HG03432 (cell line): ENCODE data around the gene NR2C2.
A peak's percentile ranks its signal among the peaks of the same experiment; 100 is the strongest.

Experiments used
- ATAC-seq: cut with Tn5 transposase; IDR thresholded peaks from one replicate; pipeline ENCODE4 v1.9.1; 2021; ENCODE audit warnings: mild to moderate bottlenecking, moderate library complexity; ENCODE audit not compliant: unreplicated experiment

Gene NR2C2

GRCh38 chr3:15056676-15057404, 109.5 kb downstream of the NR2C2 start:
- no peak for ATAC-seq

GRCh38 chr3:15060029-15060428, 112.6 kb downstream of the NR2C2 start:
- ATAC-seq = no peak

DNA sequence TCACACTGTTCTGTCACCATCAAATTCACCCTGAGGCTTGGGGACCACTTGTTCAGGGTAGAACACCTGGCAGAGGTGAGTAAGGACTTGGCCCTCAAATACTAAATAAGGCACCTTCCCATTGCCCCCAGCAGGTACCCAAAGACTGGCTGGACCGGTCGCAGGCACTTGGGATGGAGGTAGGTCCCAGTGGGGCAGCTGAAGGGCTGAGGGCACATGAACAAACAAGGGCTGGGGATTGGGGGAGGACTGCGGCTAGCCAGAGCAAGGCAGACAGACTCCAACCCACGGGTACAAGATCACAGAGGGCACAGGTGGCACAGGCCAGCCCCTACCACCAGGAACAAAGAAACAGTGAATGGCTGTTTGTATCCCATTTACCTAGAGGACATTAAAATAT, 115.9 kb downstream of the NR2C2 start:
- no peak for ATAC-seq

- no peak for ATAC-seq
These were observed 116.4 kb downstream of the NR2C2 start for GRCh38 chr3:15063656-15064286.

DNA sequence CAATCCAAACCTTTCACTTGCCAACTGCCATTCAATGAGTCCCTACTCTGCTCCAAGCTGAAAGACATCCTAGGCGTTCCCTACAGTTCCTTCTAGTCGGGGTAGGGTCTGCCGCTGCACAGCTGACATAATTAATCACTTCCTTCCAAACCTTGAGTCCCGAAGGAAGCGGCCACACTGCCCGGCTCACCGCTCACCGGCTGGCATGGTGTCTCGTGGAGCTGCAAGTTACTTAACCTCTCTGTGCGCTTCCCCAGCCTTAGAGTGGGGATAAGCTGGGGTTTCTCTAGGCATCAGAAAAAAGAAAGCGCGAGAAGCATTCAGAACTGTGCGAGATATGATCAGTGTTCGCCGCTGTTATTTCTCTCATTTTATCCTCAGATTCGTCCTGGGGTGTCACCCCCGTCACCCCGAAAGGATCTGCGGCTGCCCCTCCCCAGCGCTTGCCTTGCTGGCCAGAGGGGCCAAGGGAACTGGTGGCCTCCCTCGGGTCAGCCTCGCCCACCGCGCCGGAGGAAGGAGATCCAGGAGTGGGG, 117.0 kb downstream of the NR2C2 start:
- ATAC-seq = peak; percentile 18

- ATAC-seq = peak; percentile 98
These were observed 117.6 kb downstream of the NR2C2 start, which contains the start of gene MRPS25 for GRCh38 chr3:15064835-15065549. MRPS25 (minus strand) TSS chr3:15065315; CDS start chr3:15065194, 121 bp downstream.

GRCh38 chr3:15065550-15066007, 118.2 kb downstream of the NR2C2 start:
- no peak for ATAC-seq

GRCh38 chr3:15066467-15066866, 119.1 kb downstream of the NR2C2 start:
- ATAC-seq = no peak

GRCh38 chr3:15069441-15069840, 122.1 kb downstream of the NR2C2 start:
- ATAC-seq = no peak

DNA sequence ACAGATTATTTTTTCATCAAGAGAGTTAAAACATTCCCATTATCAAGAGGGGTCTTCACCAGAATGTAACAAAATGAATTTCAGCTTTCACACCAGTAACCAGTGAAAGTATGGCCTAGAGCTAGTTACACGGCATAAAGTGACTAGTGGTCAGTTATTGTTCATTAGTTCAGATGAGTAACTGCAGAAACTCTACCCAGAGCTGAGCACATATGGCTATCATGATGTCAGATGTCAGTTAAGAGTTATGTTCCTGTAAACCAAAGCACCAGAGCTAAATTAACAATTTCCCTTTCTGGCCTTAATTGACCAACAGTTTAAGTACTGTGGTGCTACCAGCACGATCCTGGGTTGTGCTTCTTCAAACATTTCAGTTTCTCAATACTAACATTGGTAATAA, 124.3 kb downstream of the NR2C2 start:
- no peak for ATAC-seq

DNA sequence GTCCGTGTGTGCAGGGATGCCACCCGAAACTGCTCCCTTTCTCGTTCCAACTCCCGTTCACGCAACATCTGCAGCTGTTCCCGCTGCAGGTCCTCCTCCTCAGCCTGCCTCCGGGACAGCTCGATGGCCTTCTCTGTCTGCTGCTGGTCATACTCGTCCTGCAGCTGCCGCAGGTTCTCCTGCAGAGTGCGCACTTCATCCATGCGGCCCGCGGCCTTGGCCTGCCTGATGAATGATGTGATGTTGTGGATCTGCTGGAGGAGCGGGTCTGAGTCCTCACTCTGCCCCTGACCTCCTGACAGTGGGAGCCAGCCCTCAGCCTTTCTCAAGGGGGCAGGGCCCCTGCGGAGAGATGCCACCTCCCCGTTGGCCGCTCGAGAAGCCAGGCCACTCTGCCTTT, 127.1 kb downstream of the NR2C2 start:
- no peak for ATAC-seq

- ATAC-seq = no peak
These were observed 131.7 kb downstream of the NR2C2 start for GRCh38 chr3:15079091-15079490.

- ATAC-seq = no peak
These were observed 134.7 kb downstream of the NR2C2 start for GRCh38 chr3:15081960-15082664.

DNA sequence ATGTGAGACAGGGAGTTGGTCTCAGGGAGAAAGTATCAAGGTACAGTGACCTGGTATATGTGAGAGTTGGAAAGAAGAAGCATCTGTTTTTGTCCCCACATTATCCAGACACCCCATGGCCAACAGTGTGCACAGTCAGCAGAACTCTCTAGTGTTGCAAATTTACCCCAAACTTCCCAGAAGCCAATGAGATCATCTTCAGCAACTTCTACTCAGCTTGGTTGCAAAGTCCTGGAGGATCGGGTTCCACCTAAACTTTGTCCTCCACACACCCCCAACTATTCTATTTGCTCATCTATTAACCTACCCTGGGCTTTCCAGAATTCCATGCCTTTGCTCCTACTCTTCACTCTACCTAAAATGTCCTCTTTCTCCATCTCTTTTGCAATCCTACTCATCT, 135.9 kb downstream of the NR2C2 start:
- no peak for ATAC-seq

DNA sequence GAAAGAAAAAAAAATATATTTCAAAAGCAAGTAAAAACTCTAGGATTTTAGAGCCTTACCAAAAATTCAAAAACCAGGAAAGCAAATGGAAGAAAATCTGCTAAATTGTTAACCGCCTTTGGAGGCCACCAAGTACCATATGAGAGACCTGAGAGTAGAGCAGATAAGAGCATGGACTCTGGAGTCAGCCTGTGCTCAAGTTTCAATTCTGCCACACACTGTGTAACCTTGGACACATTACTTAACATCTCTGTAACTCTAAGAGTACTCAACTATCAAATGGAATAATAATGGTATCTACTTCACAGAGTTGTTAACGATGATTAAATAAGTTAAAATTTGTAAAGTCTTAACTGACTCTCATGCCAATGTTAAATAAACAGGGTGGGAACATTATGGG, 138.9 kb downstream of the NR2C2 start:
- no peak for ATAC-seq

DNA sequence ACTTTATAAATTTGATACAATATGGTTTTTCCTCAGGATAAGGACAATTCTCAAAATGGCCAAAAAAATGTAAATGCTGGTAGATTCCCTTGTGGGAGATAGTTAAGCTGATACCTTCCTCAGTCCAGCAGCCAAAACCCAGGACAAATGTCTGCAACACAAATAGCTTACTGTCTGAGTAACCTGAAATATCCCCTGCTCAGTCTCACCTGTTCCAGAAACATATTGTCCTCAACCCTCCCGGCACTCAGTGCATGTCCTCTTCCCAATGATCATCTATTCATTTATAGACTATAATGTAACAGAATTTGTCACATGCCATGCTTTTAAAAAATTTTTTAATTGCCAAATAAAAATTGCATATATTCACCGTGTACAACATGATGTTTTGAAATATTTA, 139.3 kb downstream of the NR2C2 start:
- ATAC-seq = no peak

DNA sequence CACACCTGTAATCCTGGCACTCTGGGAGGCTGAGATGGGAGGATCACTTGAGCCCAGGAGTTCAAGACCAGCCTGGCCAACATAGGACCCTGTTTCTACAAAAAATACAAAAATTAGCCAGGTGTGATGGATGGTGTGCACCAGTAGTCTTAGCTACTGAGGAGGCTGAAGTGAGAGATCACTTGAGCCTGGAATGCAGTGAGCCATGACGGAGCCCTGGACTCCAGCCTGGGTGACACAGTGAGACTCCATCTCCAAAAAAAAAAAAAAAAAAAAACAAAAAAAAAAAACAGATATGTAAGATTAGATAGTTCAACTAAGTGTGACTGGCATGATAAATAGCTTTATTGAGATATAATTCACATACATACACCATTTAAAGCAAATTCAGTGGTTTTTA, 141.8 kb downstream of the NR2C2 start:
- no peak for ATAC-seq

- no peak for ATAC-seq
These were observed 144.2 kb downstream of the NR2C2 start for GRCh38 chr3:15091575-15091974.

DNA sequence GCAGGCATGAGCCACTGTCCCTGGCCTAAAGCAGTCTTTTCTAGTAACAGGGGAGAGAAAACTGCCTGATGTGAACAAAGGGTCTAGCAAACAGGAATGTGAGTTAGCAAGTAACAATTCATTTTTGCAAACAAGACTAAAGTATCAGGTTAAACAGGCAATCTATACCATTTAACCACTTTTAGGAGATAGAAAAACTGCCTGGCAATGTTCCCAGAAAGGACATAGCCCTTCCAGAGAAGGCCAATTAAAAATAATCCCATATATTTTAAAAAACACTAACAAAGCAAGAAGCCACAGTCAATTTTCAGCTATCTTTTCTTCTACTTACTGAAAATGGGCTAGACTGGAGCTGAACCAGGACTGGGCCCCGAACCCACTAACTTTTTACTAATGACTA, 145.3 kb downstream of the NR2C2 start:
- ATAC-seq = no peak

DNA sequence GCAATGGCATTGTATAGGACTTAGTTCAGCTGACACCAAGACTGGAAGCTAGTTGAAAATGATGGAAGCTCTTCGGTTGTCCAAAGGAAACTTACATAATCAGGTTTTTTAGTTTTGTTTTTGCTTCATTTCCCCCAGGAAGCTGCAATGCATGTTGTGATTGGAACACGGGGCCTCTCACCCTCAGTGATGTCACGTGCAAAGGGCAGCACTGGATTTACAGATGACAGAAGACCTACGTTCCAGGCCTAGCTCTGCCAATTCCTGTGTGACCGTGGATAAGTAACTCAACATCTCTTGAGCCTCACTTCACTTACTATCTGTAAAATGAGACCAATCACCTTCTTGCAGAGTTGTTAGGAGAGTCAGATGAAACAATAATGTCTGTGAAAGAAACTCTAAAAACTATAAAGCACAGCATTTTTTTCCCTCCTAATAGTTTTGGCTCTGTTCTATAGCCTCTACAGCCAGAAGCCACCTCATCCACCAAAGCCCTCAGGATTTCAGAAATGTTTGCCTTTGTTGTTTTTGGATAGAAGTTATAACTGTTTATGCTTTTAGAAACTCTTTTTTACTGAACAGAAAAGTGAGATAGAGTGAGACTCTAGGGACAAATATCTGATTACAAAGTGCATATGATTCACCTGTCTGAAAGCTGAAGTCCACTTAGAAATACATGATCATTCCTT, 146.9 kb downstream of the NR2C2 start:
- ATAC-seq = no peak
